ENCODE results near the gene KIT.

KIT gene

GRCh38 chr4:54657551-54658251, at the start of gene KIT:
Gene KIT (plus strand): TSS chr4:54657957. CDS start chr4:54658015, 58 bp downstream.
- TF ChIP-seq CTCF (IDR thresholded peaks at IDR 0.05), result no peak

- TF ChIP-seq CTCF (IDR thresholded peaks at IDR 0.05), result no peak
Measured at GRCh38 chr4:54609310-54609709, 48.4 kb upstream of the KIT start.

- no peak for TF ChIP-seq CTCF (IDR thresholded peaks at IDR 0.05)
Measured at GRCh38 chr4:54614149-54614548, 43.6 kb upstream of the KIT start.

GRCh38 chr4:54620773-54621172, 37.0 kb upstream of the KIT start:
- no peak for TF ChIP-seq CTCF (IDR thresholded peaks at IDR 0.05)

GRCh38 chr4:54625391-54625790, 32.4 kb upstream of the KIT start:
- TF ChIP-seq CTCF (IDR thresholded peaks at IDR 0.05), result no peak

GRCh38 chr4:54626113-54626512, 31.6 kb upstream of the KIT start:
- no peak for TF ChIP-seq CTCF (IDR thresholded peaks at IDR 0.05)

- TF ChIP-seq CTCF (IDR thresholded peaks at IDR 0.05), result no peak
Measured at GRCh38 chr4:54632537-54632936, 25.2 kb upstream of the KIT start.

- TF ChIP-seq CTCF (IDR thresholded peaks at IDR 0.05), result no peak
Measured at GRCh38 chr4:54635318-54635717, 22.4 kb upstream of the KIT start.

Data from LNCAP (cell line).